ENCODE data around the gene CFAP69. TPM values are rescaled to one million over a fixed set of nuclear protein-coding genes. Genes with fewer than 3 reads are reported as not detected.

Gene CFAP69
- total RNA-seq, 6 experiments from 2014 or later, result 1.7 to 8.2 (median 3.8) TPM

DNA sequence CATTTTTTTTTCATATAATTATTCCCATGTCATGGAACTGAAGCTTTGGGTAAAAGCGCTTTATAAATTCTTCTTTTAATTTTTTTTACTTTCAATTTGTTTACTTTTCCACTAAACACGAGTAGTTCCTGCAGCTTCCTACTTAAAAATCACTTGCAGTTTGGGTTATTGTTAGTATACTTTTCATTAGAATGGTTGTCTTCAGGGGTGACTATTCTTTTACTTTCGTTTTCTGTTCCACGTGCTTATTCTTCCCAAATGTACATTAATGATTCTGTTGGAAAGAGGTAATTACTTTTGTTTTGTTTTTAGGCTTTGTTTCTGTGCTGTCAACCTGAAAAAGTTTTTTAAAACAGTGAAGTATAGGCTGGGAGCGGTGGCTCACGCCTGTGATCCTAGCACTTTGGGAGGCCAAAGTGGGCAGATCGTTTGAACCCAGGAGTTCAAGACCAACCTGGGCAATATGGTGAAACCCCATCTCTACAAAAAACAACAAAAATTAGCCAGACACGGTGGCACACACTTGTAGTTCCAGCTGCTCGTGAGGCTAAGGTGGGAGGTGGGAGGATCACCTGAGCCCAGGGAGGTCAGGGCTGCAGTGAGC is 5.2 kb upstream of the CFAP69 start:
- Histone ChIP-seq H3K27me3 (no peaks in the 10 kb centered on the region), H3K4me3 (peak overlapping the region in 1 of 3 donors; percentile 4), H3K4me1 (peaks cover 0 to 5% (median 0%) of the 10 kb centered on the region in 4 donors), H3K27ac (no peak overlapping the region), H3K36me3 (no peaks in the 10 kb centered on the region), H3K9me3 (no peaks in the 10 kb centered on the region)
- TF ChIP-seq, protein P1, sequence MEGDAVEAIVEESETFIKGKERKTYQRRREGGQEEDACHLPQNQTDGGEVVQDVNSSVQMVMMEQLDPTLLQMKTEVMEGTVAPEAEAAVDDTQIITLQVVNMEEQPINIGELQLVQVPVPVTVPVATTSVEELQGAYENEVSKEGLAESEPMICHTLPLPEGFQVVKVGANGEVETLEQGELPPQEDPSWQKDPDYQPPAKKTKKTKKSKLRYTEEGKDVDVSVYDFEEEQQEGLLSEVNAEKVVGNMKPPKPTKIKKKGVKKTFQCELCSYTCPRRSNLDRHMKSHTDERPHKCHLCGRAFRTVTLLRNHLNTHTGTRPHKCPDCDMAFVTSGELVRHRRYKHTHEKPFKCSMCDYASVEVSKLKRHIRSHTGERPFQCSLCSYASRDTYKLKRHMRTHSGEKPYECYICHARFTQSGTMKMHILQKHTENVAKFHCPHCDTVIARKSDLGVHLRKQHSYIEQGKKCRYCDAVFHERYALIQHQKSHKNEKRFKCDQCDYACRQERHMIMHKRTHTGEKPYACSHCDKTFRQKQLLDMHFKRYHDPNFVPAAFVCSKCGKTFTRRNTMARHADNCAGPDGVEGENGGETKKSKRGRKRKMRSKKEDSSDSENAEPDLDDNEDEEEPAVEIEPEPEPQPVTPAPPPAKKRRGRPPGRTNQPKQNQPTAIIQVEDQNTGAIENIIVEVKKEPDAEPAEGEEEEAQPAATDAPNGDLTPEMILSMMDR (IDR thresholded peaks at IDR 0.05), result no peak
- TF ChIP-seq POLR2A (IDR thresholded peaks at IDR 0.05), result no peak
- intact Hi-C loops (cut with DNase I), result no loop called here
- ATAC-seq (peak in 2 of 4 donors; percentile 52 to 55), DNase-seq (no peak)
- 63% methylated on average over 8 of the region's 9 CpGs for WGBS (ENCODE audit: insufficient coverage, low coverage, low lambda C conversion rate, missing lambda C conversion rate)

DNA sequence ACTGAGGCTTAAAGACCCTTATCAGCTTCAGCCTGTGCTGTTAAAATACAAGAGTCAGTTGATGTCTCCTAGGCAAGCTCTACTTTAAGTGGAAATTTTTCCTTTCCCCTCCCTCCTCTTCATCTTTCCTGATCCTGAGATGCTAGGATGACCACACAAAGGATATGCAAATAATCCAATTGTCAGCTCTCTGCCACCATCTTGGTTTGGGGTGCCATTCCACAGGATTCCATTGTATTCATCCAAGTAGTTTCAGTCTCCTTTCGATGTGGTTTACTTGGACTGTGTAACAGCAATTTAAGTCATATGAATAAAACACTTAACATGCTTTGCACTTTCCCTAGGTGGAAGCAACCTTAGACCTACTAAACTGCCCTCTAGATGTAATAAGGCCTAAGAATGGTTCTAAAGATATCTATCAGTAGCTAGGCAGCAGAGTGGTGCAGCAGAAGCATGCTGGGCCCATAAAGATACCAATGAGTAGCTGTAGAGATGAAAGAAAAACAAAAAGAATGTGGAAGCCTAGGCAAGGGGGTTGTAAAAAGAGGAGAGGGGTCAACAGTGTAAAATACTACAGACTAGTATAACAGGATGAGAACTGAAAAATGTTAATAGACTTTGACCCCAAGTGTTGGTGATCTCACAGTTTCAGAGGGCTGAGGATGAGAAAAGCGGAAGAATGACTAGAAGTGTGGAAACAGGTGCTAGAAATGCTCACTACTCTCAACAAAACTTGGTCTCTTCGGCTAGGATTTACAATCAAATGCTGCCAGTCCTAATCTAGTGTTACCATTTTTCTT is 2.4 kb upstream of the CFAP69 start:
- ATAC-seq (no peak), DNase-seq (no peak)
- Histone ChIP-seq H3K4me1 (peaks cover 0 to 5% (median 0%) of the 10 kb centered on the region in 4 donors), H3K9me3 (no peaks in the 10 kb centered on the region), H3K4me3 (no peak overlapping the region), H3K27me3 (no peaks in the 10 kb centered on the region), H3K27ac (no peak overlapping the region), H3K36me3 (no peaks in the 10 kb centered on the region)
- intact Hi-C loops (cut with DNase I), result no loop called here
- WGBS (ENCODE audit: insufficient coverage, low coverage, low lambda C conversion rate, missing lambda C conversion rate), result 92% methylated on average over 3 of the region's 3 CpGs
- TF ChIP-seq, protein P1 (IDR thresholded peaks at IDR 0.05), result no peak
- no peak for TF ChIP-seq POLR2A (IDR thresholded peaks at IDR 0.05)

DNA sequence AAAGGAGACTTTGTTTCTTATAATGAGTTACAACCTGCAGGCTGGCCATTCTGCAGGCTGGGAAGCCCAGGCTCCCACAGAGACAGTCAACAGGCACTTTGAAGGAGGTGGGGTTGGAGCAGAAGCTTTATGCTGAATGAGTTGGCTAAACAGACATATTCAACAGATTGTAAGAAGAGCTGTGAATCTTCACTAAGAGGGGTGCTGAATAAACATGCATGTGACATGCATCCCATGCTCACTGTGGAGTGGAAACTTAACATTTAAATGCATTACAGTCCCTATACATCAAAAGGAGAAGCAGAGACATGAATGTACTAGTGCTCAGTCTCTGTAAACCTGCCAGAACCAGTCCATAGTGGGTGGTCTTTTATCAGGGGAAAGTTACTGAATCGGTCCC is 1.4 kb upstream of the CFAP69 start:
- DNase-seq, result no peak
- no peak for ATAC-seq
- TF ChIP-seq, protein P1 (IDR thresholded peaks at IDR 0.05), result no peak
- Histone ChIP-seq H3K9me3 (no peaks in the 10 kb centered on the region), H3K4me3 (no peak overlapping the region), H3K27ac (no peak overlapping the region), H3K4me1 (peaks cover 0 to 5% (median 0%) of the 10 kb centered on the region in 4 donors), H3K36me3 (no peaks in the 10 kb centered on the region), H3K27me3 (no peaks in the 10 kb centered on the region)
- intact Hi-C loops (cut with DNase I), result no loop called here
- WGBS (ENCODE audit: insufficient coverage, low coverage, low lambda C conversion rate, missing lambda C conversion rate), result 17% methylated on average over 1 of the region's 1 CpG

DNA sequence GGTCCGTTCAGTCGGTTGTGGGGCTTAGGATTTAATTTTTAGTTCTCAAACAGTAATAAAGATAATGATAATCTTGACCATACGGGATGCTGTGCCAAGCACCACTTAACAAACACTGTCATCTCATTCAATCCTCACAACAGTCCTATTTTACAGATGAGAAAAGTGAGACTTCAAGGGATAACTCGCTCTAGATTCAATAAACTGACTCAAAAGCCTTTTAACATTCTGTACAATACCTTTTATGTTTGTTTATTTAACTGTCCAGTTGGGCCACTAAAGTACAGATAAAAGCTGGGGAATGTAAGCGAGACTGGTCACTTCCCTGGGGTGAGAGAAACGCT is 437 bp upstream of the CFAP69 start:
- Histone ChIP-seq H3K9me3 (no peaks in the 10 kb centered on the region), H3K4me3 (peak overlapping the region; percentile 63 to 97 (median 95)), H3K27ac (no peak overlapping the region), H3K27me3 (no peaks in the 10 kb centered on the region), H3K4me1 (peaks cover 0 to 5% (median 0%) of the 10 kb centered on the region in 4 donors), H3K36me3 (no peaks in the 10 kb centered on the region)
- TF ChIP-seq, protein P1 (IDR thresholded peaks at IDR 0.05), result no peak
- intact Hi-C loops (cut with DNase I), result no loop called here
- DNase-seq (no peak), ATAC-seq (peak in 1 of 4 donors; percentile 3)
- 15% methylated on average over 6 of the region's 6 CpGs for WGBS (ENCODE audit: insufficient coverage, low coverage, low lambda C conversion rate, missing lambda C conversion rate)
